H9 (cell line): ENCODE data around the gene NIM1K. TPM values are rescaled to one million over a fixed set of nuclear protein-coding genes. Genes with fewer than 3 reads are reported as not detected.
A peak's percentile ranks its signal among the peaks of the same experiment; 100 is the strongest.

Experiments
- DNase-seq: peaks from one replicate; pipeline ENCODE4 v3.0.0-alpha.2; 2017
- H2AFZ ChIP-seq: one replicate; pipeline ENCODE4 v1.6.1; 2013; ENCODE audit warnings: mild to moderate bottlenecking, low read length, control low read depth, moderate library complexity
- H2AK5ac ChIP-seq: 2 replicates; pipeline ENCODE4 v1.6.1; 2013; ENCODE audit warnings: low read length, control low read depth, mixed read lengths; ENCODE audit not compliant: insufficient read length
- H2BK120ac ChIP-seq: one replicate; pipeline ENCODE4 v1.6.1; 2013; ENCODE audit warnings: low read depth, mild to moderate bottlenecking, low read length, control low read depth, inconsistent platforms; ENCODE audit not compliant: poor library complexity, severe bottlenecking
- H2BK12ac ChIP-seq: 2 replicates; pipeline ENCODE4 v1.6.1; 2013; ENCODE audit warnings: low read length, control low read depth, mixed read lengths, low read depth; ENCODE audit not compliant: insufficient read length
- H2BK15ac ChIP-seq: 2 replicates; pipeline ENCODE4 v1.6.1; 2013; ENCODE audit warnings: low read depth, low read length, control low read depth
- H2BK20ac ChIP-seq: one replicate; pipeline ENCODE4 v1.6.1; 2013; ENCODE audit warnings: low read depth, mild to moderate bottlenecking, low read length, control low read depth, inconsistent platforms; ENCODE audit not compliant: poor library complexity, severe bottlenecking
- H2BK5ac ChIP-seq: 2 replicates; pipeline ENCODE4 v1.6.1; 2013; ENCODE audit warnings: low read length, control low read depth, mixed read lengths; ENCODE audit not compliant: insufficient read length
- H3K14ac ChIP-seq: 2 replicates; pipeline ENCODE4 v1.6.1; 2013; ENCODE audit warnings: low read length, control low read depth; ENCODE audit not compliant: insufficient read depth
- H3K18ac ChIP-seq: 2 replicates; pipeline ENCODE4 v1.6.1; 2013; ENCODE audit warnings: low read depth, mild to moderate bottlenecking, mixed read lengths, low read length, control low read depth; ENCODE audit not compliant: insufficient read length
- H3K23ac ChIP-seq: 2 replicates; pipeline ENCODE4 v1.6.1; 2013; ENCODE audit warnings: low read length, control low read depth, mixed read lengths, low read depth; ENCODE audit not compliant: insufficient read length
- H3K23me2 ChIP-seq: 2 replicates; pipeline ENCODE4 v1.6.1; 2013; ENCODE audit warnings: low read depth, mild to moderate bottlenecking, mixed read lengths, low read length, control low read depth; ENCODE audit not compliant: insufficient read length, poor library complexity, severe bottlenecking
- H3K27ac ChIP-seq: 2 replicates; pipeline ENCODE4 v1.5.1; 2013; ENCODE audit warnings: low read length, control low read depth, mixed read lengths, low read depth; ENCODE audit not compliant: insufficient read length
- H3K27me3 ChIP-seq: 2 replicates; pipeline ENCODE4 v1.6.1; 2013; ENCODE audit warnings: low read length, control low read depth, inconsistent platforms; ENCODE audit not compliant: insufficient read depth
- H3K4ac ChIP-seq: 2 replicates; pipeline ENCODE4 v1.6.1; 2013; ENCODE audit warnings: low read depth, mild to moderate bottlenecking, control low read depth, inconsistent platforms, low read length, moderate library complexity
- H3K4me1 ChIP-seq: 2 replicates; pipeline ENCODE4 v1.6.1; 2013; ENCODE audit warnings: low read length, control low read depth, inconsistent platforms; ENCODE audit not compliant: insufficient read depth
- H3K4me2 ChIP-seq: 2 replicates; pipeline ENCODE4 v1.6.1; 2013; ENCODE audit warnings: low read length, control low read depth, mixed read lengths; ENCODE audit not compliant: insufficient read length, insufficient read depth
- H3K56ac ChIP-seq: 2 replicates; pipeline ENCODE4 v1.6.1; 2013; ENCODE audit warnings: low read depth, mild to moderate bottlenecking, mixed read lengths, low read length, control low read depth; ENCODE audit not compliant: insufficient read length
- H3K79me1 ChIP-seq: 2 replicates; pipeline ENCODE4 v1.6.1; 2013; ENCODE audit warnings: low read depth, mild to moderate bottlenecking, moderate library complexity, low read length, control low read depth, inconsistent platforms; ENCODE audit not compliant: insufficient read depth, poor library complexity, severe bottlenecking
- H3K79me2 ChIP-seq: 2 replicates; pipeline ENCODE4 v1.6.1; 2013; ENCODE audit warnings: low read length, control low read depth, inconsistent platforms; ENCODE audit not compliant: insufficient read depth
- H3K9ac ChIP-seq: 2 replicates; pipeline ENCODE4 v1.6.1; 2013; ENCODE audit warnings: low read length, control low read depth, mixed read lengths; ENCODE audit not compliant: insufficient read length; ENCODE audit errors: extremely low read depth
- H3K9me3 ChIP-seq: one replicate; pipeline ENCODE4 v1.6.1; 2013; ENCODE audit warnings: low read depth, low read length, inconsistent platforms; ENCODE audit not compliant: control insufficient read depth
- H3T11ph ChIP-seq: one replicate; pipeline ENCODE4 v1.6.1; 2013; ENCODE audit warnings: mild to moderate bottlenecking, low read length, control low read depth, inconsistent platforms
- H4K20me1 ChIP-seq: one replicate; pipeline ENCODE4 v1.6.1; 2013; ENCODE audit not compliant: control insufficient read depth, insufficient read length, insufficient read depth
- H4K5ac ChIP-seq: 2 replicates; pipeline ENCODE4 v1.6.1; 2013; ENCODE audit warnings: low read depth, mild to moderate bottlenecking, mixed read lengths, low read length, control low read depth; ENCODE audit not compliant: insufficient read length
- H4K8ac ChIP-seq: replicated peaks from 2 replicates; pipeline ENCODE4 v1.6.1; 2013; ENCODE audit warnings: low read length, control low read depth, mixed read lengths, low read depth; ENCODE audit not compliant: insufficient read length
- H4K91ac ChIP-seq: 2 replicates; pipeline ENCODE4 v1.6.1; 2013; ENCODE audit warnings: low read depth, mild to moderate bottlenecking, moderate library complexity, mixed read lengths, low read length, control low read depth; ENCODE audit not compliant: insufficient read length
- H3K27ac Mint-ChIP-seq, 3 experiments: 2 replicates in 2 of 3; 3 replicates in 1 of 3; pipeline ENCODE4 v1.8.0; 2020 to 2021; ENCODE audit warnings: mixed read lengths in 3 of 3, mild to moderate bottlenecking in 1 of 3, moderate library complexity in 1 of 3
- H3K27me3 Mint-ChIP-seq: 2 replicates; pipeline ENCODE4 v1.8.0; 2021; ENCODE audit warnings: low read depth, mild to moderate bottlenecking, moderate library complexity, mixed read lengths
- H3K36me3 Mint-ChIP-seq, 3 experiments: 2 replicates in 2 of 3; 3 replicates in 1 of 3; pipeline ENCODE4 v1.8.0; 2020 to 2021; ENCODE audit warnings: low read depth in 3 of 3, mixed read lengths in 3 of 3; ENCODE audit not compliant: insufficient read depth in 1 of 3
- H3K4me1 Mint-ChIP-seq, 2 experiments: 2 replicates each; pipeline ENCODE4 v1.8.0; 2020; ENCODE audit warnings: mixed read lengths in 2 of 2
- H3K4me3 Mint-ChIP-seq, 2 experiments: 2 replicates in 1 of 2; 3 replicates in 1 of 2; pipeline ENCODE4 v1.8.0; 2020 to 2021; ENCODE audit warnings: mild to moderate bottlenecking in 2 of 2, mixed read lengths in 2 of 2, moderate library complexity in 1 of 2
- H3K9me3 Mint-ChIP-seq, 2 experiments: 2 replicates in 1 of 2; 3 replicates in 1 of 2; pipeline ENCODE4 v1.8.0; 2020; ENCODE audit warnings: mild to moderate bottlenecking in 2 of 2, mixed read lengths in 2 of 2, moderate library complexity in 1 of 2
- CTCF ChIP-seq: fragments of 200-600 bp; sonication (generic); conservative IDR thresholded peaks from 3 replicates; pipeline ENCODE4 v1.8.0; 2021; ENCODE audit warnings: antibody characterized with exemption, mild to moderate bottlenecking
- WGBS: extraction: QIAGEN DNeasy Blood & Tissue Kit; methylation state at CpG from one replicate; pipeline ENCODE4 v1.1.7; 2013; ENCODE audit warnings: missing lambda C conversion rate, low lambda C conversion rate, mixed read lengths; ENCODE audit not compliant: insufficient read length; ENCODE audit errors: extremely low coverage; 5-methylcytosine and 5-hydroxymethylcytosine counted together
- total RNA-seq: library from RNA; stranded (reverse); gene quantifications from 2 replicates; pipeline ENCODE4 v1.2.1, GENCODE V29; 2021

The NIM1K gene
- total RNA-seq, 1 experiment from 2014 or later, result 0.07 TPM

DNA sequence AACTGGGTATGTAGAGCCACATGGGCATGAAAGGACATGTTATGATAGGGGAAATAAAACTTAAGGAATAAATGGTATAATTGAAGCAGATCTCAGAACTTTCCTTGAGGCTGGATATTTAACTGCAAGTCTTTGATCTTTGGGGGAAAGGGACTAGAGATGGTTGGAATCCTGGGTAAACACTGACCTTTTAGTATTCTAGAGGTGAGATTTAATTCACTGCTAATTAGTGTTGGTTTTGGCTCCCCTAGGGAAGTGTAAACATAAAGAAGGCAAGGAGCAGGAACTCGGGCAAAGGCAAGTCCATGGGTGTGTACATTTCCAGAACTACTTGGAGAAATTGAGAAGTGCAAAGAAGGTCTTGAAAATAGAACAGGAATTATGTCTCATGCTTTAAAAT lies 16.6 kb downstream of the NIM1K start:
- no CpG with 5 or more reads among the region's 1 CpG for WGBS
- Histone ChIP-seq H3K18ac (no peak overlapping the region), H4K8ac (no peak overlapping the region), H2BK5ac (no peak overlapping the region), H4K20me1 (no peaks in the 10 kb centered on the region), H3K9ac (no peak overlapping the region), H4K91ac (no peak overlapping the region), H2AFZ (peak overlapping the region; percentile 25), H3K27me3 (no peaks in the 10 kb centered on the region), H2AK5ac (no peak overlapping the region), H3K23ac (no peak overlapping the region), H3K79me2 (no peaks in the 10 kb centered on the region), H3K9me3 (no peaks in the 10 kb centered on the region), H4K5ac (no peak overlapping the region), H3K79me1 (no peaks in the 10 kb centered on the region), H2BK15ac (no peak overlapping the region), H3K27ac (no peak overlapping the region), H3T11ph (no peak overlapping the region), H3K4ac (no peak overlapping the region), H3K56ac (no peak overlapping the region), H3K14ac (no peak overlapping the region; the same call in 1 of the 2 replicates), H3K4me2 (no peak overlapping the region), H3K4me1 (no peaks in the 10 kb centered on the region; the same call in 1 of the 2 replicates), H2BK120ac (no peak overlapping the region), H2BK12ac (no peak overlapping the region), H3K23me2 (no peaks in the 10 kb centered on the region), H2BK20ac (no peak overlapping the region)
- DNase-seq, result no peak
- Mint-ChIP-seq H3K27me3 (peaks cover 5% of the 10 kb centered on the region; the same call in 1 of the 2 replicates), H3K4me3 (no peak overlapping the region), H3K9me3 (no peaks in the 10 kb centered on the region), H3K36me3 (no peaks in the 10 kb centered on the region), H3K4me1 (peaks cover 21 to 28% of the 10 kb centered on the region in 2 experiments), H3K27ac (peak overlapping the region in 2 of 3 experiments; percentile 5 to 27; a peak in 2 of 7 replicates)
- no peak for TF ChIP-seq CTCF
